ENCODE results near the gene LY6G6C.

DNA sequence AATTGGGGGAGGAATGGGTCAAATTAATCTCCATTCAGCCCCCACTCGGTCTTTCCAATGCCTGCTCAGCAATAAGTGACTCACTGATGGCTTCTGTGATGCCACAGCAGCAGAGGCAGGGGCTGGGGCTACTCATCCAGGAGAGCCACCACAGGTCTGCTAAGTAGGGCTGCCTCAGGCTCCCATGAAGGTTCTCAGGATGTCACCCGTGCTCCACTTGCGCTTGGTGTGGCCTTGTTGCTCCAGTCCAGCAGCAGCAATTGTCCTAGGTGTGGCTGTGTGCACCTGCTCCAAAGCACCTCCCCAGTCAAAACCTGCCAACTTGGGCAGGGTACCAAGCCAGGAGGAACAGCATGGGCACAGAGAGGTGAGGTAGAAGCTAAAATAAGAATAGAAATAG, 627 bp upstream of the LY6G6C start:
- TF ChIP-seq POLR2A (IDR thresholded peaks at IDR 0.05): no peak
- TF ChIP-seq, protein P1, sequence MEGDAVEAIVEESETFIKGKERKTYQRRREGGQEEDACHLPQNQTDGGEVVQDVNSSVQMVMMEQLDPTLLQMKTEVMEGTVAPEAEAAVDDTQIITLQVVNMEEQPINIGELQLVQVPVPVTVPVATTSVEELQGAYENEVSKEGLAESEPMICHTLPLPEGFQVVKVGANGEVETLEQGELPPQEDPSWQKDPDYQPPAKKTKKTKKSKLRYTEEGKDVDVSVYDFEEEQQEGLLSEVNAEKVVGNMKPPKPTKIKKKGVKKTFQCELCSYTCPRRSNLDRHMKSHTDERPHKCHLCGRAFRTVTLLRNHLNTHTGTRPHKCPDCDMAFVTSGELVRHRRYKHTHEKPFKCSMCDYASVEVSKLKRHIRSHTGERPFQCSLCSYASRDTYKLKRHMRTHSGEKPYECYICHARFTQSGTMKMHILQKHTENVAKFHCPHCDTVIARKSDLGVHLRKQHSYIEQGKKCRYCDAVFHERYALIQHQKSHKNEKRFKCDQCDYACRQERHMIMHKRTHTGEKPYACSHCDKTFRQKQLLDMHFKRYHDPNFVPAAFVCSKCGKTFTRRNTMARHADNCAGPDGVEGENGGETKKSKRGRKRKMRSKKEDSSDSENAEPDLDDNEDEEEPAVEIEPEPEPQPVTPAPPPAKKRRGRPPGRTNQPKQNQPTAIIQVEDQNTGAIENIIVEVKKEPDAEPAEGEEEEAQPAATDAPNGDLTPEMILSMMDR (IDR thresholded peaks at IDR 0.05): no peak
